GM21360 (cell line): ENCODE data around the gene STAT1.

Source experiments
- ATAC-seq: cut with Tn5 transposase; IDR thresholded peaks from one replicate; pipeline ENCODE4 v1.9.1; 2021; ENCODE audit warnings: mild to moderate bottlenecking, moderate library complexity; ENCODE audit not compliant: unreplicated experiment

STAT1 gene

DNA sequence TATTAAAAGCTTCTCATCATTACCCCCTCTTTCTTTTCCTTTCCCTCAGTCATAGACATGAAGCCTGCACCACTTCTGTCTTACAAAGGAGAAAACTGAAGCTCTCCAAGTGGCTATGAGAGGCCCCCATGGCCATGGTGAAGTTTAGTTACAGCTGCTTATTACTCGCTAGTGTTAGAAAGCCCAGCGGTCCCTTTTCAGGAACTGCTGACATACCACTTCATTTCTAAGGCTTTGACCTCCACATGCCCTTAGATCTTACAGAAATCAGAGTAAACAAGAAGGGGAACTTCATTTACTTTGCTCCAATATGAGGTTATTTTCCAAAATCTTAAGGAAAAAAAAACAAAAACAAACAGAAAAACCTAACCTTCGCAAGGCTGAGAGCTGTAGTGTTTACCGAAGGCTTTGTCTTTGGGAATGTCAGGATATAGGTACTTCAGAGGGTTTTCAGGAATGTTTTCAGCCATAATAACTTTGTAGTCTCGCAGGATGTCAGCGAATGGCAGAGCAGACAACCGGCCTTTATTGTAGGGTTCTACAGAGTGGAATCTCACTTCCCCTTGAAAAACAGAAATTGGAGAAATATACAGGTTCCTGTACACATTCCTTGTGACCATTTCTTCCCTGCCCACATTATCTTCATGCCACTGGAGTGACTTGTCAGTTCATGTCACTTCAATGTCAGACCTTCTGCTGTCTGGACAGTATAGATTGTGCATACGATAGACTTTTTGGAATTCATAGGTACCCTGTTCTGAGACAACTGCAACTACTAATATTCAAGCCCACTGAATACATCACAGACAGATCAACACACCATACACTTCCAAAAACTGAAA is 18.8 kb upstream of the STAT1 start:
- no peak for ATAC-seq

DNA sequence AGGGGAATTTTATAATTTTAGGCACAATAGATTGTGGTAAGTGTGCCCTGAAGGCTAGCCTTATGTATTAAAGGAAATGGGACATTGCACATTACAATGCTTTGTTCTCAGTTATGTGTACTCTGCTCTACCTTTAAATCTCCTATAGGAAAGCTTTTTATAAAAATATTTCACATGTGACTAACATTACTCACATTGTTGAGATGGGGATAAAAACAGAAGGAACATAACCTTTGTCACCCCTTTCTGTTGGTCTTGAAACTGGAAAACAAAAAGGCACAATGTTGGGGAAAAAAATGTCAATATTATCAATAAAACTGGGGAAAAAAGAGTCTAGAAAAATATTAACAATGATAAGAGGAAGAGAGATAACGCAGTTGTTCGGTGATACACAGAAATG is 17.3 kb upstream of the STAT1 start:
- ATAC-seq = no peak

DNA sequence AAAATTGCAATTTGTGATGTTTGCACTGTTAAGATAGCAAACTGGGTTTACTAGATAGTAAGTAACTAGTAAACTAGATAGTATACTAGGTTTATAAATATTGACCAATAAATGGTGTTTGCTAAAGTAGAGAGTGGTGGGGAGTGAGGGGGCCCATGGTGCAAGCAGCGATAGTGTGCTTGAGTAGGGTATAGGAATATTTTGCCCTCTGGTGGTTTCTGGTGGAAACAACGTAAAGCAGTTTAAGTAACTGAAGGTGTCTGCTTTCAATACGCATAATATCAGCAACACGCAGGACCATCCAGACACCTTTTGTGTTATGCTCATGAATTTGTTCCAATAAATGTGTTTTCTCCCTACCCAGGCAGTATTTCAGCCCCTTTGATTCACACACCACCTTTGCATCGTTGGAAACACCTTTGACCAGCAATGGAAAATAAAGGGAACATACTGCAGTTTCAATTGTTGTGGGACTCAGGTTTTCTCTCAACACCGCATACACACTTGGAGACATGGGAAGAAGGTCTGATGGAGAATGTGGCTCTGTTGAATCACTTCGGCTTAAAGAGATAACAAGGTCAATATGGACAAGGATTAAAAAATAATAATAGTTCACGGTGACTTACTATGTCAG is 16.7 kb upstream of the STAT1 start:
- peak; percentile 92 for ATAC-seq

GRCh38 chr2:191029280-191029950 is 15.4 kb upstream of the STAT1 start:
- no peak for ATAC-seq

- no peak for ATAC-seq
Measured at GRCh38 chr2:191026377-191026776, 12.4 kb upstream of the STAT1 start.

DNA sequence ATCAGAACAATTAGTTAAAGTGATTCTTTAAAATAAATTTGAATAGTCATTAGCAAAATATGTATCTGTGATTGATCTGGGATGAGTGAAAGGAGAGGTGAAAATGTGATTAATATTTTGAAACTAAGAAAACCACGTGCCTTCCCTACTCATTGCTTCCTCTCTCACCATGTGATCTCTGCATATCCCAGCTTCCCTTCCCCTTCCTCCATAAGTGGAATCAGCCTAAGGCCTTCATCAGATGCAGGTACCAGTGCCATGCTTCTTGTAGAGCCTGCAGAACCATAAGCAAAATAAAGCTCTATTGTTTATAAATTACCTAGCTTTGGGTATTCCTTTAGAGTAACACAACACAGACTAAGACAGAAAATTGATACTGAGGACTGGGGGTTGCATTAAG is 11.2 kb upstream of the STAT1 start:
- no peak for ATAC-seq

DNA sequence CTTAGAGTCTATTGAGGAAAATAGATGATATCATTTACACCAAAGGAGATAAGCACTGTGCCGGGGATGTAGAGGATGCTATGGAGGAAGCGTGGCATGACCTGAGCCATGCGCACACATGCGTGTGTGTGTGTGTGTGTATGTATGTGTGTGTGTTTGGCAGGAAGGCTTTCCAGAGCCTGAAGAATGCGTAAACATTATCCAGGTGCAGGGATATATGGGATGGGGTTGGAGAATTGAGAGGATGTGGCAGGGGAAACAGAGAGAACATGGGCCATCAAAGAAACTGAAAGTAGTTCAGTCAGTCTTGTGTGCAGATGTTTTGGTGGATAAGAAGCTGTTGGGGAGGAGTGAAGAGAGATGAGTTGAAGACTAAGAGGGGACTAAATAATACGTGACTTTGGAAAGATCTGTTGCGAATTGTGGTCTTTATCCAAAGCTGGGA is 9.3 kb upstream of the STAT1 start:
- no peak for ATAC-seq

- peak; percentile 17 for ATAC-seq
Measured at GRCh38 chr2:191020742-191021381, 6.9 kb upstream of the STAT1 start.

DNA sequence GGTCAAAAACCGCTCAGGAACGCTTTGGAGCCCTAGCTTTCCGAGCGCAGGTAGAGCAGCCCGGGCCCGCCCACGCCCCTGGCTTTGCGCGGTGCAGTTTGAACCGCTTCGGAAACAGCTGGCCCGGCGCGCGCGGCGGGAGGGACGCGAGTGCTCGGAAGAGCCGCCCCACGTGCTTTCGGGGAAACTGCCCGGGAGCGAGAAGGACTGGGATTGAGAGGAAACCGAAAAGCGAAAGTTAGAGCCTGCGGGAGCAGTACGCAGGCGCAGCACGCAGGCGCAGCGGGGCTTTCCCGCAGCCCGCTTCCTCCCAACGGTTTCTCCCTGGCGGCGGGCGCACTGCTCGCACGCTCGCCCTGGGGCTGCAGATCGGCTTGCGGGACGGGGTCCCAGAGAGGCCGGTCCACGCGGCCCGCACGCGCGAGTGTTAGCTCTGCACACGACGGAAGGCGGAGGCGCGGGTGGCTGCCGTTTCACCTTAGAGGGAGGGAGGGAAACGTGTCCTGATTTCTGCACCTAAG is 6.3 kb upstream of the STAT1 start:
- peak; percentile 68 for ATAC-seq

DNA sequence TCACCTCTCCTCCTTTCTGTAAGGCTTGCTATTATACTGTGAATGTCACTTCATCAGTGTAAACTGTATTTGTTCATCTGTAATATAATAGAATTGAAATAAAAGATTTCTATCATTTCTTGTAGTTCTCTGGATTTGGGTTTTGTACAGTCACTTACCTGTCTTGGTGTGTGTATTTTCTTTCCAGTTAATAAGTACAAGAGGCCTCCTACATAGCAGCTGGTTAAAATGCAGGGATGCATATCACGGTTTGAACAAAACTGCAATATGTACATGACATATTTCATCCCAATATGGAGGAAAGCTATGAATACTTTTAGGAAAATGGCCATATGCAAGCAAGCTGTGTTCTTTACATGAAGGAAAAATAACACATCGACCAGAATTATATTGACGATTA is 5.4 kb upstream of the STAT1 start:
- ATAC-seq = no peak

DNA sequence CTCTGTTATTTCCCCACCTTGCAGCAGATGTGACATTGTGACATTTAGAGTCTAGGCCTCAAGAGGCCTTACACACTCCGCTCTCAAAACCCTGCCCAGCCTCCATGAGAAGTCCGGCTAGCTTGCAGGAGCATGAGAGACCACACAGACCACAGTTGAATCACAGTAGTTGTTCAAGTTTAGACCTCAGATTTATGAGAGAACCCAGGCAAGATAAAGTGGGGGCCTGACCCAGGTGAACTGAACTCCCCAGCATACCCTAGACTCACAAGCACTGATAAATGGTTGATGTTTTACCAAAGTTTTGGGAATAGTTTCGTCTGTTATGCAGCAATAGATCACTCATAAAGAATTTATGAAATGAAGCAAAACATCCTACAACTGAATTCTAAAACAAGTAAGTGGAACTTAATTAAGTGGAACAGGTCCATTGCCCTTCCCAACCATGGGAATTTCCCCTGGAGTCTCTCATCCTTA is 4.7 kb upstream of the STAT1 start:
- no peak for ATAC-seq

GRCh38 chr2:191018048-191018447 is 4.1 kb upstream of the STAT1 start:
- ATAC-seq = no peak

GRCh38 chr2:191015831-191016230 is 1.9 kb upstream of the STAT1 start:
- no peak for ATAC-seq

DNA sequence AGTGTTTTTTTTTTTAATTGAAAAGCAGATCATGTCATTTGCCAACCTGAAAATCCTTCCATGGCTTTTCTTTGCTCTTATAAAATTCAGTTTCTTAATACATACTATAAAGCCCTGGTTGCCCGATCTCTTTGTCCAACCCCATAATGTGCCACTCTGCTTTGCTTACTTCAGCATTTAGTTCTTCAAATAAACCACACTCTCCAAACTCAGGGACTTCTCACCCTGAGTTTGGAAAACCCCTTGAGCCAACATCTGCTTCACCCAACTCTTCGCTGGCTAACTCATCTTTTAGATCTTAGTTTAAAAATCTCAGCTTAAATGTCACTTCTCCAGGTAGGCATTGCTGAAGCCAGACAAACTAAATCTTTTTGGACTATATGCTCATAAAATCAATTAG is 1.3 kb upstream of the STAT1 start:
- ATAC-seq = no peak

GRCh38 chr2:191014653-191015020 is 666 bp upstream of the STAT1 start:
- peak; percentile 6 for ATAC-seq

DNA sequence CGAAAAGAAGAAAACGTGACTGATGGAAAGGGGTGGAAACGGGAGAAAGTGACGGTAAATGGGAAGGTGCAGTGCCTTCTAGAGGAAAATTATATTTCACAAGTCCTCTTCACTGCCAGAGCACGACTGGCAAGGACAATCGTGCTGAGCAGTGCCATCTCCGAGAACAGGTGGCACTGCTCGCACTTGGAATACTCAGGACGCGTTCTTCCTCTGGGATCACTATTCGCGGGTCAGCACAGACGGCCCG is 364 bp downstream of the STAT1 start:
- ATAC-seq = no peak

- ATAC-seq = no peak
Measured at GRCh38 chr2:191012845-191013681, 908 bp downstream of the STAT1 start.

DNA sequence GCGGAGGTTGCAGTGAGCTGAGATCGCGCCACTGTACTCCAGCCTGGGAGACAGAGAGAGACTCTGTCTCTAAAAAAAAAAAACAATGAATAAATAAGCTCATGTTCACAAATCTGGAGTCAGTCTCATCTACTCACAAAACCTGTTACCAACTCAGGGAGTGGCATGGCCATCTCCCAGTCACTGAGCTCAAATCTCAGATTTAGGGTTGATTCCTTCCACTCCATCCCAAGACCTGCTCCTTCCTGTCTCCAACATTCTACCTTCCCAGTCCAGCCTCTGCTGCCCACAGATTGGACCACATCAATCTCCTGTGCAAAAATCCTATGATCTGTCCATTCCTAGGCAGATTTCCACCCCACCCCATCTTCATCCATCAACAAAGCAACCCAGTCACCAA is 1.6 kb downstream of the STAT1 start:
- ATAC-seq = no peak

DNA sequence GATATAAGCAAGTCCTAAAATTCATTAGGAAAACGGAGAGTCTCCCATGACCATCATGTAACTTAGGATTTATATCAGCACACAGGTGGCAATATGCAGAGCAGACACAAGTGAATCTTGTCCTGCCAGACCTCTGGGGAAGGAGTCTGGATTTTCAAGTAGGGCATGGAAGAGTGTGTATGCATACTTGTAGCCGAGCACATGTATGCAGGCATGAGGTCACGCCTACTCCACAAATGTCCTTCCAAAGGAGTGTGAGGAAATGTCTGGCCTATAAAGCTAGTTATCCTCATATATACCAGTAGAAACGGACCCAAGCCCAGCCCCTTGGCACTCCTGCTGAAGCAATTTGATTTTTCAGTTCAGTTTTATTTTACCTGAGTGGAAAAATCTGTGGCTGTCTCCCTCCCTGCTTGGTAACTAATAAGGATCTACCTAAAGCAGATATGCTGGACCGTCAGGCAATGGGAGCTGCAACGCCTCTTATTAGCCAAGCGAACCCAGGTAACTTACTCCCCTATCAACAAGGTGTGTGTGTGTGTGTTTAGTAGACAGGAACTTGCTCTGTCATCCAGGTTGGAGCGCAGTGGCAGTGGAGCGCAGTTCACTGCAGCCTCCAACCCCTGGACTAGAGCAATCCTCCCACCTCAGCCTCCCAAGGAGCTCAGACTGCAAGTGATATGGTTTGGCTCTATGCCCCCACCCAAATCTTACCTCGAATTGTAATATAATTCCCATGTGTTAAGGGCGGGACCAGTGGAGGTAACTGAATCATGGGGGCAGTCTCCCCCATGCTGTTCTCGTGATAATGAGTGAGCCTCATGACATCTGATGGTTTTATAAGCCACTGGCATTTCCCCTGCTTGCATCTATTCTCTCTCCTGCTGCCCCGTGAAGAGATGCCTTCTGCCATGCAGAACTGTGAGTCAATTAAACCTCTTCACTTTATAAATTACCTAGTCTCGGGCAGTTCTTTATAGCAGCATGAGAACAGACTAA is 2.8 kb downstream of the STAT1 start:
- ATAC-seq = no peak
